COLO668 (cell line): ENCODE measurements around the gene RPL21.
"Not testable (repeated sequence)": the region's sequence is repeated elsewhere in the genome, so short reads cannot be mapped to it uniquely, and the experiment has no call there.

Experiments used
- DNase-seq: peaks from one replicate; lab custom pipeline; 2025; ENCODE audit not compliant: unreplicated experiment; lab: John Stamatoyannopoulos, UW

RPL21 gene

GRCh38 chr13:27283906-27284493 lies 32.6 kb downstream of the RPL21 start:
- DNase-seq = peak; percentile 75

DNA sequence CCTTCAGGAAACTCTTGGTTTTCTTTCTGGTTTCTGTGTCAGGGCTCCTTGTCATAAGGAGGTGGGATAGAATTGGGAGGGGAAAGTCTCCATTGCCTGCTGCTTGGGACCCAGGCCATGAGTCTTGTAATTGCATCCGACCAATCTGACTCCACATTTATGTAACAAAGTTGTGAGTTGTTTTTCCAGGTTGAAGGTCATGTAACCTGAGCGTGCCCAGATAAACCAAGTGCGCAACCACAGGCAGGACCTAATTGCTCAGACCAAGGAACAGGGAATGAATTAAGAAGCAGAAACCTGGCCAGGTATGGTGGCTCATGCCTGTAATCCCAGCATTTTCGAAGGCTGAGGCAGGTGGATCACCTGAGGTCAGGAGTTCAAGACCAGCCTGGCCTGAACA lies 37.0 kb downstream of the RPL21 start:
- DNase-seq = no peak

GRCh38 chr13:27289011-27289665 lies 37.8 kb downstream of the RPL21 start:
- DNase-seq = no peak

GRCh38 chr13:27290715-27291114 lies 39.4 kb downstream of the RPL21 start:
- no peak for DNase-seq

DNA sequence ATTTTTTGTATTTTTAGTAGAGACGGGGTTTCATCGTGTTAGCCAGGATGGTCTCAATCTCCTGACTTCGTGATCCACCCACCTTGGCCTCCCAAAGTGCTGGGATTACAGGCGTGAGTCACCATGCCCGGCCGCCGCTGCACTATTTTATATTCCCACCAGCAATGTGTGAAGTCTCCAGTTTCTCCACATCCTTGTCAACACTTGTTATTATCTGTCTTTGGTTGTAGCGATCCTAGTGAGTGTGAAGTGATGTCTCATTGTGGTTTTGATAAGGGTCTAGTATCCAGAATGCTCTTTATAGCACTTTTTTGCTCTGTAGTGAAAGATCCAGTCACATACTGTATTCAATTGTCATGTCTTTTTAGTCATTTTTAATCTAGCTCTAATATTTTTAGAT lies 40.6 kb downstream of the RPL21 start:
- not testable (repeated sequence) for DNase-seq

DNA sequence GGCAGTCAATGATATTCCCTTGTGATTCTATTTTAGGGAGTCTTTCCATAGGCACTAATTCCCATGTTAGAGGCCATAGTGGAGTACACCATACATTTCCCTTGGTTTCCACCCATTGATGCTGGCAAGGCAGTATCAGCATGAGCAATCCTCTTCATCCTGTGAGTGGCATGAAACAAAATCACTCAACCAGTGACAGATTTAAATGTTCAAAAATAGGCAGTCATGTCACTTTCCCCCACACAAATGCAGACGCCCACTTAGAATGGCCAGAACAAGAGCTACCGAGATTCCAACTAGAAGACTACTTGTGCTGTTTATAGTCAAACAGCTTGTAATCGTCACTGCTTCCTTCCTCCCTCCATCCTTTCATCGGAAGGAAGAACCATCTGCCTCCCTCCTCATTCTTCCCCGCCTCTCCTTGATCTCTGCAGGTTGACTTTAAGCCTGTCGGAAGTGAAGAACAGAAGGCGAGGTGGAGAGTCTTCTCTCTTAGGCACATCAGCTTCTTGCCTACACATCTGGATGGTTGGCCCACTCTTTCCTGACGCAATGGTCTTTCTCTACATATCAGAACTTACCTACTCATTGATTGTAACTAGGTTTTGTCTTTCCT lies 41.8 kb downstream of the RPL21 start:
- DNase-seq = no peak

GRCh38 chr13:27293873-27294515 lies 42.6 kb downstream of the RPL21 start:
- no peak for DNase-seq

DNA sequence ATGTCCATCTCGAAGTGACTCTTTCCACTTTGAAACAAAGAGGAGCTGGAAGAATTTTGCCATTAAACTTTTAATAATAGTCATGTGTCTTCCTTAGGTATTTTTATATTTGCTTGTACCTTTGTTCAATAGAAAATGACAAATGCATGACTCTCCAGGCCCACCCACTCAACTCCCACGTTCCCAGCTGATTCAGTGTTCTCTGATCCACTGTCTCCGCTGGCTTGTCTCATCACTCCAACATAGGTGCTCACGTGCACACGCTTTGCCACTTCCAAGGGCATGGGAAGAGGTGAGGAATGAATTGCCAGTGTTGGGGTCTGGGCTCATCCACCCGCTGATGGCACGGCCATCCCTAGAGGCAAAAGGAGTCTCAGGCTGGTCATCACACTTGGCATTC lies 43.7 kb downstream of the RPL21 start:
- no peak for DNase-seq

GRCh38 chr13:27295660-27296059 lies 44.3 kb downstream of the RPL21 start:
- no peak for DNase-seq

- no peak for DNase-seq
Measured at GRCh38 chr13:27296496-27296895, 45.1 kb downstream of the RPL21 start.

DNA sequence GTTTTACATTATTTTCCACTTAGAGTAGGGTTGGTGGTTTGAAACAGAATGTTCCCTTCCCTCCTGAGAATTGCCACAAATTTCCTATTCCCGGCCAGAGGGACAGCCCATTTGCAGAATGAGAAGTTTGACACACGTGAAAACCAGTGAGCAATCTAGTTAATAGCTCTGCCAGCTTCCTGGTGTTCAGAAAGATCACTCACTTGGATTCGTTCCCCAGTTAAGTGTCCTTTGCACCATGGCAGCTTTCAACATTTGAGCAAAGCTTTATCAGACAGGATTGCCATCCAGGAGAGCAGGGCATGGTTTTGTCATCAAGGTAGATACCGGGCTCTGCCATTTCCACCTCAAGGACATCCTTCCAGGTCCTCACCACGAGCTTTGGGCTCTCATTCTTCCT lies 47.5 kb downstream of the RPL21 start:
- DNase-seq = no peak

DNA sequence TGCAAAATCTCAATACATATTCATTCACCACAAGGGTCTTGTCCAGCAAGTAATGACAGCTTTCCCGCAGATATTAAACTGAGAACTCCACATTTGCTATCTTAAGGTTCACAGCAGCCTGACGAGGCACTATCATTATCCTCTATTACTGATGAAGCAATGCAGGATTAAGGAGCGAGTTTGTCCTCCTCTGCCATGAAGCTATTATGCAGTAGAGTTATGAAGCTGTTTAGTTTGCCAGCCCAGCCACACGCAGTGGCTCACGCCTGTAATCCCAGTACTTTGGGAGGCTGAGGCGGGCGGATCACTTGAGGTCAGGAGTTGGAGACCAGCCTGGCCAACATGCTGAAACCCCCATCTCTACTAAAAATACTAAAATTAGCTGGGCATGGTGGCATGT lies 49.0 kb downstream of the RPL21 start:
- DNase-seq = not testable (repeated sequence)

DNA sequence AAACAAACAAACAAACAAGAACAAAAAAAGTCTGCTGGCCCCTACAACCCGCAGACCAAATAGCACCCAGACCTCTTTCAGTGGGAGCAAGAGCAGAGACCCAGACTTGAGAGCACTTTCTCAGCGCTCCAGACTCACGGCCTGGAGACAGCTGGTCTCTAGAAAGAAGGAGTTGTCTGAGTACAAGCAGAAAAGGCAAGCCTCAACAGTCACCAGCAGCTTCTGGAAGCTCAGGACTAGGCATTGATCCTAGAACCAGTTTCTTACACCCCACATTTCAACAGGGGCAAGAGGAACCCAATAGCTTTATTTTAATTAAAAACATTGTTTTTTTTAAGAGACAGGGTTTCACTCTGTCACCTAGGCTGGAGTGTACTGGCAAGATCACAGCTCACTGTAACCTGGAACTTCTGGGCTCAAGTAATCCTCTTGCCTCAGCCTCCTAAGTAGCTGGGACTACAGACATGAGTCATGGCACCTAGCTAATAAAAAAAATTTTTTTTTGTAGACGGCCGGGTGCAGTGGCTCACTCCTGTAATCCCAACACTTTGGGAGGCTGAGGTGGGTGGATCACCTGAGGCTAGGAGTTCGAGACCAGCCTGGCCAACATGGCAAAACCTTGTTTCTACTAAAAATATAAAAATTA lies 49.7 kb downstream of the RPL21 start:
- no peak for DNase-seq

GRCh38 chr13:27302643-27303262 lies 51.4 kb downstream of the RPL21 start:
- no peak for DNase-seq

DNA sequence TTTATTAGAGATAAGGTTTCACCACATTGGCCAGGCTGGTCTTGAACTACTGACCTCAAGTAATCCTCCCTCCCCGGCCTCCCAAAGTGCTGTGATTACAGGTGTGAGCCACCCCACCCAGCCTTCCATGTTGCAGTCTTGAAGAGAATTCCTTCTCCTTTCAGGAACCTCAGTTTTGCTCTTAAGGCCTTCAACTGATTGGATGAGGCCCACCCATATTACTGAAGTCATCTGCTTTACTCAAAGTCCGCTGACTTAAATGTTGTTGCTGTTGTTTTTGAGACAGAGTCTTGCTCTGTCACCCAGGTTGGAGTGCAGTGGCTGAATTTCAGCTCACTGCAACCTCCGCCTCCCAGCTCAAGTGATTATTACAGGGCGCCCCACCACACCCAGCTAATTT lies 52.7 kb downstream of the RPL21 start:
- DNase-seq = no peak

GRCh38 chr13:27304611-27305010 lies 53.3 kb downstream of the RPL21 start:
- DNase-seq = no peak
